Stomach smooth muscle (tissue), 2 donors: ENCODE results near the gene SNX2.
"Not testable (repeated sequence)": the region's sequence is repeated elsewhere in the genome, so short reads cannot be mapped to it uniquely, and the experiment has no call there.

Experiments used
- H3K27ac ChIP-seq: one replicate; pipeline ENCODE4 v1.7.0; 2013; ENCODE audit warnings: mild to moderate bottlenecking, low read length, inconsistent platforms
- H3K27me3 ChIP-seq, 2 donors: one replicate each; pipeline ENCODE4 v1.7.0; 2013; ENCODE audit warnings: low read length in 2 of 2; ENCODE audit not compliant: insufficient read depth in 2 of 2, control insufficient read depth in 1 of 2
- H3K36me3 ChIP-seq, 2 donors: one replicate each; pipeline ENCODE4 v1.7.0; 2013; ENCODE audit warnings: low read length in 2 of 2; ENCODE audit not compliant: control insufficient read depth in 2 of 2, insufficient read depth in 2 of 2
- H3K4me1 ChIP-seq: one replicate; pipeline ENCODE4 v1.7.0; 2013; ENCODE audit warnings: low read length; ENCODE audit not compliant: control insufficient read depth, insufficient read depth
- H3K4me3 ChIP-seq, 2 donors: one replicate each; pipeline ENCODE4 v1.7.0; 2013; ENCODE audit warnings: low read length in 2 of 2
- H3K9ac ChIP-seq, 2 donors: one replicate each; pipeline ENCODE4 v1.7.0; 2013; ENCODE audit warnings: low read length in 2 of 2, mild to moderate bottlenecking in 1 of 2
- H3K9me3 ChIP-seq, 2 donors: one replicate each; pipeline ENCODE4 v1.7.0; 2013; ENCODE audit warnings: low read length in 2 of 2; ENCODE audit not compliant: control insufficient read depth in 2 of 2
- donor health status: healthy.
- donor health status: Pancreatic carcinoma.

Gene SNX2

GRCh38 chr5:122751293-122751782 lies 23.5 kb upstream of the SNX2 start:
- no peaks in the 10 kb centered on the region for H3K4me1 ChIP-seq
- no peak overlapping the region for H3K27ac ChIP-seq
- H3K36me3 ChIP-seq: no peaks in the 10 kb centered on the region
- no peaks in the 10 kb centered on the region for H3K9me3 ChIP-seq
- no peaks in the 10 kb centered on the region for H3K27me3 ChIP-seq
- H3K9ac ChIP-seq: no peak overlapping the region
- H3K4me3 ChIP-seq: no peak overlapping the region

DNA sequence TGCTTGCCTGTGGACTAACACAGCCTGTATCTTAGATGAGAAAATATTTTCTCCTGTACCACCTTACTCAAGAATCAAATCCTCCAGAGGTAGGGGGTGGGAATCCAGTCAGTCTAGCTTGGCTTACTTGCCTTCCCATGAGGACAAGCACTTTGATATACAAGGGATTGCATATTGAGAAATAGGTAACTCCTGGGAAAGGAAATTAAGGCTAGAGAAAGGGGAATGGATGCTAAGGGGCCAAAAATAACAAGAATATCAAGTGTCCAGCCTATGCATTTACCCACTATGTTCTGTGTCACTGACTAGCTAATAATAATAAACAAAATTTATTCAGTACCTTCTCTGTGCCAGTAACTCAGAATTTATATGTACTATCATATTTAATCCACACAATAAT lies 21.4 kb upstream of the SNX2 start:
- H3K9ac ChIP-seq: no peak overlapping the region
- no peak overlapping the region for H3K4me3 ChIP-seq
- no peak overlapping the region for H3K27ac ChIP-seq
- H3K9me3 ChIP-seq: no peaks in the 10 kb centered on the region
- H3K27me3 ChIP-seq: no peaks in the 10 kb centered on the region
- H3K36me3 ChIP-seq: no peaks in the 10 kb centered on the region
- H3K4me1 ChIP-seq: no peaks in the 10 kb centered on the region

DNA sequence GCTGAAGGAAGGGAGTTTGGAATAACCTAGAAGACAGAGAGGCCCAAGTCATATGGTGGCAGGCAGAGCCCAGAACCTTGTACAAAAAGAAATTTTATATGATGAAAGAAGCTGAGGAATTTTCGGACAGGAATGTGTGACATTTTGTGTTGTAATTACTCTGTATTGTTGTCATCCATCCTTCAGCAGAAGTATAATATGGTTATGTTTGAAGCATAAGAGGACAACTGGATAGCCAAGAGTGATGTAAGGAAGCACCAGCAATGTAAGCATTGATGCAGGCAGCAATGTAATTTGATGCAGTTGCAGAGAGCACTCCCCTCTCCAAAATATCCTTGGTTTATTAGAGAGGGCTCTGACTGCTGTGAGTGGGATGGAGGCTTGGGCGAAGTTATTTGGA lies 19.1 kb upstream of the SNX2 start:
- no peaks in the 10 kb centered on the region for H3K36me3 ChIP-seq
- no peaks in the 10 kb centered on the region for H3K9me3 ChIP-seq
- H3K27ac ChIP-seq: no peak overlapping the region
- H3K9ac ChIP-seq: no peak overlapping the region
- no peaks in the 10 kb centered on the region for H3K4me1 ChIP-seq
- no peak overlapping the region for H3K4me3 ChIP-seq
- H3K27me3 ChIP-seq: no peaks in the 10 kb centered on the region

GRCh38 chr5:122756264-122756911 lies 18.5 kb upstream of the SNX2 start:
- Histone ChIP-seq H3K27ac (no peak overlapping the region), H3K27me3 (no peaks in the 10 kb centered on the region), H3K9me3 (no peaks in the 10 kb centered on the region), H3K9ac (no peak overlapping the region), H3K36me3 (no peaks in the 10 kb centered on the region), H3K4me3 (no peak overlapping the region), H3K4me1 (no peaks in the 10 kb centered on the region)

DNA sequence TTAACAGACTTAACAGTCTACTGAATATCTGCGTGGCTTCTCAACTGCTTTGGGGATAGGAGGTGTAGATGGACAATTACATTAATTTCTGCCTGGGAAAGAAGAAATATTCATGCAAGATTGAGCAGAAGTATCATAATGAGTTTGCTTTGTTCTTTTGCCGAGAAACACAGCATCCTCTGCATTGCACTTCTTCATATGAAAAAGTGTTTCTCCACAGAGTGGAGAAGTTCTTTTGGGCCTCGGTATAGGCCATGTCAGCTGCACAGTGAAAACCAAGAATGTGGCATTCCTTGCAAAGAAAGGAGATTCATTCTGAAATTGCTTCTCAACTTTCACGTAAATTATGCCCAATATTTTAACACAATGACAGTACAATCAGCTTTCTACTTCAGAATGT lies 17.6 kb upstream of the SNX2 start:
- H3K27me3 ChIP-seq: no peaks in the 10 kb centered on the region
- no peaks in the 10 kb centered on the region for H3K9me3 ChIP-seq
- H3K36me3 ChIP-seq: no peaks in the 10 kb centered on the region
- H3K27ac ChIP-seq: no peak overlapping the region
- H3K4me3 ChIP-seq: no peak overlapping the region
- H3K9ac ChIP-seq: no peak overlapping the region
- H3K4me1 ChIP-seq: no peaks in the 10 kb centered on the region

DNA sequence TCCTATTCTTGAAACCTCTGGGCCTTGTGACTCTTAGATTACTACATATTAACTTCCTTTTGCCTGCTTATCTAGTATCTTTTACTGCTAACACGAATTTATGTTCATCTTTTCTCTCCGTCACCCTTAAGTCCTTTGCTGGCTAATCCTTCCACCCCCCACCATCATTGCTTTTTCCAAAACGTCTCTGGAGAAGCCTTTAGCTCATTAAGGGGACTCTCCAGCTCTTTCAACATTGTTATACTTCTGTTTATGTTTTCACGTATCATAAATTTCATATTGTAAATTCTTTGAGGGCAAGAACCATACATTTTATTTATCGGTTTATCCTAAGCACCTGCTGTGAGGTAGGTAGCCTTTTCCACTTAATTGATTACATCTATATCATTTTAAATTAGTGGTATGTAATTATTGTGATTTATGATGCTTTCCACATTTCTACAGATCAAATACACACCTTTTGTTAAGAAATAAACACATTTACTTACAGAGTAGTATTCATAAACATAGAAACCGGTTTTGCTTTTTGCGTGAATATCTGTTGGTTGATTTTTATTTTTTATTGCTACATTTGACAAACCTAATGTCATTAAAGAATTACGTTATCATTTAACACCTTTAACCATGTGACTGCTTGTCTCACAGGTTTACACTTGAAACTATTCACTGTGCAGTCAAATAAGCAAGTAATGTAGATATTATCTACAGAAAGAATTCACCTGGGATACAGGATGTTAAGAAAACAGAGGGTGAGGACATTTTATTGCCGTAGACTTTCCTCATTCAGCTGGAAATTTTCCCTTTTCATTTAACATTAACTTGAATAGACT lies 15.4 kb upstream of the SNX2 start:
- H3K27me3 ChIP-seq: no peaks in the 10 kb centered on the region
- H3K9me3 ChIP-seq: no peaks in the 10 kb centered on the region
- no peak overlapping the region for H3K4me3 ChIP-seq
- H3K4me1 ChIP-seq: no peaks in the 10 kb centered on the region
- H3K36me3 ChIP-seq: no peaks in the 10 kb centered on the region
- no peak overlapping the region for H3K27ac ChIP-seq
- H3K9ac ChIP-seq: no peak overlapping the region

GRCh38 chr5:122760236-122760635 lies 14.6 kb upstream of the SNX2 start:
- H3K4me1 ChIP-seq: no peaks in the 10 kb centered on the region
- no peak overlapping the region for H3K4me3 ChIP-seq
- no peaks in the 10 kb centered on the region for H3K9me3 ChIP-seq
- H3K27me3 ChIP-seq: no peaks in the 10 kb centered on the region
- no peak overlapping the region for H3K9ac ChIP-seq
- H3K36me3 ChIP-seq: no peaks in the 10 kb centered on the region
- no peak overlapping the region for H3K27ac ChIP-seq

- H3K4me3 ChIP-seq: no peak overlapping the region
- H3K9ac ChIP-seq: no peak overlapping the region
- H3K27me3 ChIP-seq: no peaks in the 10 kb centered on the region
- H3K27ac ChIP-seq: no peak overlapping the region
- no peaks in the 10 kb centered on the region for H3K36me3 ChIP-seq
- H3K9me3 ChIP-seq: no peaks in the 10 kb centered on the region
- H3K4me1 ChIP-seq: no peaks in the 10 kb centered on the region
Observed at GRCh38 chr5:122761115-122761514, 13.8 kb upstream of the SNX2 start.

- H3K27me3 ChIP-seq, H3K9ac ChIP-seq, H3K4me3 ChIP-seq, H3K36me3 ChIP-seq, H3K4me1 ChIP-seq, H3K27ac ChIP-seq, H3K9me3 ChIP-seq: not testable (repeated sequence)
Observed at GRCh38 chr5:122761896-122762295, 13.0 kb upstream of the SNX2 start.

GRCh38 chr5:122766130-122766529 lies 8.8 kb upstream of the SNX2 start:
- Histone ChIP-seq H3K4me1 (no peaks in the 10 kb centered on the region), H3K9ac (no peak overlapping the region), H3K4me3 (no peak overlapping the region), H3K36me3 (no peaks in the 10 kb centered on the region), H3K27ac (no peak overlapping the region), H3K27me3 (no peaks in the 10 kb centered on the region), H3K9me3 (no peaks in the 10 kb centered on the region)

DNA sequence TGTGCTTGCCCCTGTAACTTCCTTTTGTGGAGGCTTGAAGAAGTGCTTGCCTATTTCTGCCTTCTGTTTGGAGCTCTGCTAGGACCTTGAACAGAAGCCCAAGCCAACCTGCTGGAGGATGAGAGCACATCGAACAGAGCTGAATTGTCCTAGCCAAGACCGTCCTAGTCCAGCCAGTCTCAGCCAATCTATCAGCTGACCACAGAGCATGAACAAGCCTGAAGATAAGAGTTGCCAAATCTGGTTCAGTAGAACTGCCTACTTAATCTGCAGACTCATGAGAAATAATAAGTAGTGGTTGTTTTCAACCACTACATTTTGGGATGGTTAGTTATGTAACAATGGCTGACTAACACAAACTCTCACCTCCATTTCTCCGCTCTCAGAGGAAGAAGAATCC lies 4.4 kb upstream of the SNX2 start:
- Histone ChIP-seq H3K27ac (no peak overlapping the region), H3K4me1 (no peaks in the 10 kb centered on the region), H3K4me3 (no peak overlapping the region), H3K9ac (no peak overlapping the region), H3K27me3 (no peaks in the 10 kb centered on the region), H3K9me3 (no peaks in the 10 kb centered on the region), H3K36me3 (no peaks in the 10 kb centered on the region)
